ENCODE measurements around the gene TFDP3. TPM values are rescaled to one million over a fixed set of nuclear protein-coding genes. Genes with fewer than 3 reads are reported as not detected.

The TFDP3 gene
- not detected for polyA plus RNA-seq

- Mint-ChIP-seq H3K4me1 (no peaks in the 10 kb centered on the region), H3K9me3 (no peaks in the 10 kb centered on the region), H3K27ac (no peak within 1 kb of the TSS), H3K36me3 (no peaks in the 10 kb centered on the region), H3K27me3 (ENCODE audit: low read depth in 3 of 3) (peaks cover 0 to 8% (median 4%) of the 10 kb centered on the region in 3 donors), H3K4me3 (no peak within 1 kb of the TSS)
- no peak for DNase-seq
These were observed at the start of gene TFDP3 for GRCh38 chrX:133218329-133218728. TFDP3 (minus strand) TSS chrX:133218354; CDS start chrX:133218259, 95 bp downstream.

- no peak for DNase-seq
- Mint-ChIP-seq H3K27ac (no peak overlapping the region), H3K9me3 (no peaks in the 10 kb centered on the region), H3K4me3 (no peak overlapping the region), H3K36me3 (no peaks in the 10 kb centered on the region), H3K27me3 (ENCODE audit: low read depth in 3 of 3) (peaks cover 0 to 8% (median 0%) of the 10 kb centered on the region in 3 donors), H3K4me1 (no peaks in the 10 kb centered on the region)
These were observed 49.5 kb upstream of the TFDP3 start for GRCh38 chrX:133267621-133268020.

- Mint-ChIP-seq H3K4me3 (no peak overlapping the region), H3K4me1 (no peaks in the 10 kb centered on the region), H3K9me3 (no peaks in the 10 kb centered on the region), H3K27ac (no peak overlapping the region), H3K27me3 (ENCODE audit: low read depth in 3 of 3) (peaks cover 0 to 8% (median 0%) of the 10 kb centered on the region in 3 donors), H3K36me3 (no peaks in the 10 kb centered on the region)
- DNase-seq = no peak
These were observed 47.2 kb upstream of the TFDP3 start for GRCh38 chrX:133265331-133265730.

- H3K27ac Mint-ChIP-seq = no peak overlapping the region
- peaks cover 0 to 2% (median 0%) of the 10 kb centered on the region in 6 donors for H3K9me3 Mint-ChIP-seq
- no peak overlapping the region for H3K4me3 Mint-ChIP-seq
- DNase-seq = no peak
- H3K27me3 Mint-ChIP-seq (ENCODE audit: low read depth in 3 of 3) = peaks cover 0 to 14% (median 9%) of the 10 kb centered on the region in 3 donors
- H3K4me1 Mint-ChIP-seq = no peaks in the 10 kb centered on the region
- no peaks in the 10 kb centered on the region for H3K36me3 Mint-ChIP-seq
These were observed 40.3 kb upstream of the TFDP3 start for GRCh38 chrX:133258481-133258880.

- Mint-ChIP-seq H3K9me3 (peaks cover 0 to 4% (median 0%) of the 10 kb centered on the region in 6 donors), H3K4me3 (no peak overlapping the region), H3K4me1 (no peaks in the 10 kb centered on the region), H3K27me3 (ENCODE audit: low read depth in 3 of 3) (peaks cover 0 to 14% (median 10%) of the 10 kb centered on the region in 3 donors), H3K36me3 (no peaks in the 10 kb centered on the region), H3K27ac (no peak overlapping the region)
- no peak for DNase-seq
These were observed 36.5 kb upstream of the TFDP3 start for GRCh38 chrX:133254666-133255065.

GRCh38 chrX:133251204-133251603 is 33.0 kb upstream of the TFDP3 start:
- peaks cover 0 to 5% (median 0%) of the 10 kb centered on the region in 3 donors for H3K36me3 Mint-ChIP-seq
- H3K4me1 Mint-ChIP-seq = no peaks in the 10 kb centered on the region
- peaks cover 0 to 16% (median 11%) of the 10 kb centered on the region in 6 donors for H3K9me3 Mint-ChIP-seq
- H3K27me3 Mint-ChIP-seq (ENCODE audit: low read depth in 3 of 3) = peaks cover 0 to 6% (median 4%) of the 10 kb centered on the region in 3 donors
- no peak for DNase-seq
- no peak overlapping the region for H3K27ac Mint-ChIP-seq
- no peak overlapping the region for H3K4me3 Mint-ChIP-seq

GRCh38 chrX:133250184-133251100 is 32.3 kb upstream of the TFDP3 start:
- no peak for DNase-seq
- H3K27ac Mint-ChIP-seq = no peak overlapping the region
- no peak overlapping the region for H3K4me3 Mint-ChIP-seq
- H3K9me3 Mint-ChIP-seq = peaks cover 3 to 22% (median 12%) of the 10 kb centered on the region in 6 donors
- H3K4me1 Mint-ChIP-seq = no peaks in the 10 kb centered on the region
- peaks cover 0 to 6% (median 1%) of the 10 kb centered on the region in 3 donors for H3K27me3 Mint-ChIP-seq (ENCODE audit: low read depth in 3 of 3)
- peaks cover 0 to 8% (median under 1%) of the 10 kb centered on the region in 3 donors for H3K36me3 Mint-ChIP-seq

- H3K27ac Mint-ChIP-seq = no peak overlapping the region
- no peak overlapping the region for H3K4me3 Mint-ChIP-seq
- H3K9me3 Mint-ChIP-seq = peaks cover 4 to 22% (median 13%) of the 10 kb centered on the region in 6 donors
- H3K4me1 Mint-ChIP-seq = no peaks in the 10 kb centered on the region
- H3K27me3 Mint-ChIP-seq (ENCODE audit: low read depth in 3 of 3) = peaks cover 2 to 8% (median 3%) of the 10 kb centered on the region in 3 donors
- peaks cover 0 to 8% (median 2%) of the 10 kb centered on the region in 3 donors for H3K36me3 Mint-ChIP-seq
- no peak for DNase-seq
These were observed 31.3 kb upstream of the TFDP3 start for GRCh38 chrX:133249266-133250058.

- H3K27me3 Mint-ChIP-seq (ENCODE audit: low read depth in 3 of 3) = peaks cover 2 to 8% (median 3%) of the 10 kb centered on the region in 3 donors
- H3K4me3 Mint-ChIP-seq = no peak overlapping the region
- no peak for DNase-seq
- no peaks in the 10 kb centered on the region for H3K4me1 Mint-ChIP-seq
- H3K9me3 Mint-ChIP-seq = peaks cover 4 to 22% (median 13%) of the 10 kb centered on the region in 6 donors
- H3K27ac Mint-ChIP-seq = no peak overlapping the region
- peaks cover 0 to 8% (median 2%) of the 10 kb centered on the region in 3 donors for H3K36me3 Mint-ChIP-seq
These were observed 30.0 kb upstream of the TFDP3 start for GRCh38 chrX:133248177-133248576.

GRCh38 chrX:133246921-133247320 is 28.8 kb upstream of the TFDP3 start:
- Mint-ChIP-seq H3K27me3 (ENCODE audit: low read depth in 3 of 3) (peaks cover 2 to 7% (median 6%) of the 10 kb centered on the region in 3 donors), H3K4me3 (no peak overlapping the region), H3K27ac (no peak overlapping the region), H3K36me3 (peaks cover 0 to 8% (median 2%) of the 10 kb centered on the region in 3 donors), H3K9me3 (peaks cover 4 to 22% (median 13%) of the 10 kb centered on the region in 6 donors), H3K4me1 (no peaks in the 10 kb centered on the region)
- DNase-seq = no peak

- Mint-ChIP-seq H3K4me3 (no peak overlapping the region), H3K9me3 (peaks cover 0 to 1% (median 0%) of the 10 kb centered on the region in 6 donors), H3K27me3 (ENCODE audit: low read depth in 3 of 3) (peaks cover 0 to 4% (median 3%) of the 10 kb centered on the region in 3 donors), H3K4me1 (no peaks in the 10 kb centered on the region), H3K36me3 (peaks cover 0 to 4% (median 0%) of the 10 kb centered on the region in 3 donors), H3K27ac (no peak overlapping the region)
- no peak for DNase-seq
These were observed 17.7 kb upstream of the TFDP3 start for GRCh38 chrX:133235830-133236229.

GRCh38 chrX:133232331-133232730 is 14.2 kb upstream of the TFDP3 start:
- Mint-ChIP-seq H3K4me3 (no peak overlapping the region), H3K36me3 (peaks cover 0 to 4% (median 0%) of the 10 kb centered on the region in 3 donors), H3K27me3 (ENCODE audit: low read depth in 3 of 3) (peaks cover 2 to 6% (median 3%) of the 10 kb centered on the region in 3 donors), H3K4me1 (no peaks in the 10 kb centered on the region), H3K9me3 (peaks cover 0 to 1% (median 0%) of the 10 kb centered on the region in 6 donors), H3K27ac (no peak overlapping the region)
- no peak for DNase-seq

GRCh38 chrX:133229361-133229760 is 11.2 kb upstream of the TFDP3 start:
- Mint-ChIP-seq H3K9me3 (no peaks in the 10 kb centered on the region), H3K36me3 (peaks cover 0 to 4% (median 0%) of the 10 kb centered on the region in 3 donors), H3K27me3 (ENCODE audit: low read depth in 3 of 3) (peaks cover 3 to 4% (median 3%) of the 10 kb centered on the region in 3 donors), H3K4me1 (no peaks in the 10 kb centered on the region), H3K4me3 (no peak overlapping the region), H3K27ac (no peak overlapping the region)
- no peak for DNase-seq
